SK-N-SH (cell line): ENCODE measurements around the gene KIDINS220.
A peak's percentile ranks its signal among the peaks of the same experiment; 100 is the strongest.

Experiments used
- CTCF ChIP-seq: fragments of 200-600 bp; sonication (generic); IDR thresholded peaks from 2 replicates; pipeline ENCODE4 v1.6.1; 2017; ENCODE audit warnings: antibody characterized with exemption, mild to moderate bottlenecking, moderate library complexity
- EP300 ChIP-seq, 2 experiments: IDR thresholded peaks; 2 replicates each; pipeline versions ENCODE4 v1.4.0 to v1.6.1; 2012; ENCODE audit warnings: borderline replicate concordance in 1 of 2, low read depth in 1 of 2, low read length in 1 of 2
- EZH2phosphoT487 ChIP-seq: fragments of 200-600 bp; sonication (generic); IDR thresholded peaks from 2 replicates; pipeline ENCODE4 v1.6.1; 2017; ENCODE audit warnings: low read depth, mixed run types, mild to moderate bottlenecking, antibody characterized with exemption, moderate library complexity, borderline replicate concordance
- FOXM1 ChIP-seq: IDR thresholded peaks from 2 replicates; pipeline ENCODE4 v1.4.0; 2012; ENCODE audit warnings: low read depth, mild to moderate bottlenecking
- GATA2 ChIP-seq: sonication (generic); formaldehyde crosslinking; IDR thresholded peaks from 2 replicates; pipeline ENCODE4 v1.5.0; 2020; ENCODE audit warnings: mild to moderate bottlenecking, missing genetic modification reagents
- JUND ChIP-seq: IDR thresholded peaks from 2 replicates; pipeline ENCODE4 v1.4.0; 2012
- RAD21 ChIP-seq: IDR thresholded peaks from 2 replicates; pipeline ENCODE4 v1.6.1; 2012; ENCODE audit warnings: mild to moderate bottlenecking, low read length
- SMC3 ChIP-seq: IDR thresholded peaks from 2 replicates; pipeline ENCODE4 v1.6.1; 2012; ENCODE audit warnings: low read depth, low read length, improper control_type of control experiment
- TCF12 ChIP-seq: IDR thresholded peaks from 2 replicates; pipeline ENCODE4 v1.4.0; 2012
- YY1 ChIP-seq: IDR thresholded peaks from 2 replicates; pipeline ENCODE4 v1.4.0; 2012; ENCODE audit warnings: low read depth, mild to moderate bottlenecking
- ZBTB33 ChIP-seq: IDR thresholded peaks from 2 replicates; pipeline ENCODE4 v1.4.0; 2012; ENCODE audit warnings: low read depth, borderline replicate concordance

GRCh38 chr2:8882094-8882493, 44.7 kb upstream of the KIDINS220 start:
- peak; percentile 52 for TF ChIP-seq CTCF
- no peak for TF ChIP-seq GATA2
- TF ChIP-seq FOXM1 = no peak
- TF ChIP-seq TCF12 = no peak
- TF ChIP-seq EP300 (IDR thresholded peaks at IDR 0.05; ENCODE audit: borderline replicate concordance in 1 of 2, low read depth in 1 of 2, low read length in 1 of 2) = no peak
- TF ChIP-seq SMC3 = peak; percentile 46
- no peak for TF ChIP-seq ZBTB33
- TF ChIP-seq EZH2phosphoT487 = no peak
- no peak for TF ChIP-seq JUND
- TF ChIP-seq RAD21 = peak; percentile 66
- no peak for TF ChIP-seq YY1
